ENCODE results near the gene BCAP31.

GRCh38 chrX:153744210-153745066, 20.3 kb upstream of the BCAP31 start:
- TF ChIP-seq, protein P1, sequence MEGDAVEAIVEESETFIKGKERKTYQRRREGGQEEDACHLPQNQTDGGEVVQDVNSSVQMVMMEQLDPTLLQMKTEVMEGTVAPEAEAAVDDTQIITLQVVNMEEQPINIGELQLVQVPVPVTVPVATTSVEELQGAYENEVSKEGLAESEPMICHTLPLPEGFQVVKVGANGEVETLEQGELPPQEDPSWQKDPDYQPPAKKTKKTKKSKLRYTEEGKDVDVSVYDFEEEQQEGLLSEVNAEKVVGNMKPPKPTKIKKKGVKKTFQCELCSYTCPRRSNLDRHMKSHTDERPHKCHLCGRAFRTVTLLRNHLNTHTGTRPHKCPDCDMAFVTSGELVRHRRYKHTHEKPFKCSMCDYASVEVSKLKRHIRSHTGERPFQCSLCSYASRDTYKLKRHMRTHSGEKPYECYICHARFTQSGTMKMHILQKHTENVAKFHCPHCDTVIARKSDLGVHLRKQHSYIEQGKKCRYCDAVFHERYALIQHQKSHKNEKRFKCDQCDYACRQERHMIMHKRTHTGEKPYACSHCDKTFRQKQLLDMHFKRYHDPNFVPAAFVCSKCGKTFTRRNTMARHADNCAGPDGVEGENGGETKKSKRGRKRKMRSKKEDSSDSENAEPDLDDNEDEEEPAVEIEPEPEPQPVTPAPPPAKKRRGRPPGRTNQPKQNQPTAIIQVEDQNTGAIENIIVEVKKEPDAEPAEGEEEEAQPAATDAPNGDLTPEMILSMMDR (IDR thresholded peaks at IDR 0.05), result no peak
- TF ChIP-seq POLR2A (IDR thresholded peaks at IDR 0.05), result no peak

Measured in thyroid gland (tissue), 4 donors.